HepG2 (cell line): ENCODE results near the gene TFCP2L1. TPM values are rescaled to one million over a fixed set of nuclear protein-coding genes. Genes with fewer than 3 reads are reported as not detected.
A peak's percentile ranks its signal among the peaks of the same experiment; 100 is the strongest.

Experiments
- ATAC-seq: fragments of 200-7000 bp; cut with Tn5 transposase; 3 replicates; pipeline ENCODE4 v1.9.1; 2020; ENCODE audit warnings: mild to moderate bottlenecking, moderate library complexity
- BruUV-seq: library from RNA; stranded (reverse); fragments of 400-500 nt; replicated peaks from 2 replicates; lab custom pipeline; 2021; lab: Mats Ljungman, UMichigan
- CTCF ChIA-PET: fragments of 300-600 bp; formaldehyde crosslinking; extraction: SDS; loops from one replicate; lab custom pipeline; 2021; ENCODE audit warnings: low total read pairs, inconsistent platforms, low intra/inter-chr PET ratio; lab: Yijun Ruan, JAX
- POLR2A ChIA-PET: fragments of 350-600 bp; sonication (Branson Sonifier 250); formaldehyde crosslinking; loops from one replicate; lab custom pipeline; 2020; ENCODE audit warnings: antibody characterized with exemption, inconsistent platforms; lab: Yijun Ruan, JAX
- DNase-seq: peaks from one replicate; pipeline ENCODE4 v3.0.0-alpha.2; 2015; ENCODE audit warnings: low spot score
- FAIRE-seq: peaks from 3 replicates; lab custom pipeline; 2011; peaks lifted over from hg19 to GRCh38; lab: Jason Lieb, UNC
- H2AFZ ChIP-seq: one replicate; pipeline ENCODE4 v1.6.1; 2011; ENCODE audit warnings: low read length, inconsistent platforms
- H3K27ac ChIP-seq: fragments of 300-600 bp; 3 replicates; pipeline ENCODE4 v1.8.0; 2011; ENCODE audit warnings: mixed run types, mild to moderate bottlenecking, mixed read lengths, low read length, inconsistent platforms; ENCODE audit not compliant: insufficient read depth; ENCODE audit errors: extremely low read length
- H3K27me3 ChIP-seq, 2 experiments: fragments of 200-600 bp in 1 of 2; 2 replicates in 1 of 2; 3 replicates in 1 of 2; pipeline versions ENCODE4 v1.6.0 to v1.8.0; 2011; ENCODE audit warnings: low read length in 2 of 2, mild to moderate bottlenecking in 2 of 2, moderate library complexity in 2 of 2, inconsistent platforms in 1 of 2; ENCODE audit not compliant: insufficient read depth in 2 of 2, control insufficient read depth in 1 of 2
- H3K36me3 ChIP-seq, 2 experiments: fragments of 200-600 bp in 1 of 2; replicated peaks in 1 of 2; 2 replicates in 1 of 2; 3 replicates in 1 of 2; pipeline versions ENCODE4 v1.5.1 to v1.8.0; 2011; ENCODE audit warnings: low read length in 2 of 2, inconsistent platforms in 1 of 2; ENCODE audit not compliant: insufficient read depth in 2 of 2, control insufficient read depth in 1 of 2
- H3K4me1 ChIP-seq: 2 replicates; pipeline ENCODE4 v1.5.1; 2012; ENCODE audit warnings: low read length, inconsistent platforms; ENCODE audit not compliant: insufficient read depth
- H3K4me2 ChIP-seq: 2 replicates; pipeline ENCODE4 v1.6.0; 2011; ENCODE audit warnings: low read depth, low read length, inconsistent platforms
- H3K4me3 ChIP-seq, 3 experiments: fragments of 200-600 bp in 1 of 3; sonication (generic), shearing (Covaris generic) in 1 of 3; replicated peaks in 1 of 3; 2 replicates each; pipeline ENCODE4 v1.5.1; 2011 to 2016; ENCODE audit warnings: low read length in 3 of 3, inconsistent platforms in 2 of 3, low read depth in 2 of 3, mild to moderate bottlenecking in 2 of 3, control low read depth in 1 of 3, mixed read lengths in 1 of 3; ENCODE audit not compliant: insufficient read depth in 1 of 3
- H3K79me2 ChIP-seq: one replicate; pipeline ENCODE4 v1.6.1; 2011; ENCODE audit warnings: low read length, inconsistent platforms; ENCODE audit not compliant: insufficient read depth
- H3K9ac ChIP-seq: 2 replicates; pipeline ENCODE4 v1.6.0; 2011; ENCODE audit warnings: mild to moderate bottlenecking, low read depth, low read length, inconsistent platforms; ENCODE audit not compliant: insufficient read depth
- H3K9me3 ChIP-seq: 2 replicates; pipeline ENCODE4 v1.5.1; 2012; ENCODE audit warnings: mild to moderate bottlenecking, low read length
- H4K20me1 ChIP-seq: 2 replicates; pipeline ENCODE4 v1.6.0; 2011; ENCODE audit warnings: inconsistent platforms, mild to moderate bottlenecking, low read length, moderate library complexity; ENCODE audit not compliant: insufficient read depth
- KAT2B ChIP-seq: fragments of 150-350 bp; IDR thresholded peaks from 2 replicates; pipeline ENCODE4 v1.6.1; 2014; ENCODE audit warnings: low read depth, low read length, borderline replicate concordance
- MAFK ChIP-seq, 2 experiments: IDR thresholded peaks in 1 of 2; conservative IDR thresholded peaks in 1 of 2; 2 replicates each; pipeline ENCODE4 v1.6.1; 2011; ENCODE audit warnings: improper control_type of control experiment in 2 of 2, low read length in 2 of 2
- RCOR2 ChIP-seq: IDR thresholded peaks from 2 replicates; pipeline ENCODE4 v1.6.1; 2016; ENCODE audit warnings: missing biosample characterization, missing genetic modification reagents
- ZFAT ChIP-seq: sonication (generic); formaldehyde crosslinking; conservative IDR thresholded peaks from 2 replicates; pipeline ENCODE4 v1.8.1; 2023; ENCODE audit warnings: missing genetic modification reagents, inconsistent platforms
- WGBS: methylation state at CpG from one replicate; pipeline ENCODE4 v1.1.6; 2017; ENCODE audit warnings: low lambda C conversion rate; 5-methylcytosine and 5-hydroxymethylcytosine counted together
- in situ Hi-C: cut with HindIII; loops from 2 replicates; pipeline ENCODE4 v1.10.0; 2017; ENCODE audit warnings: low pct_unique_long_range_greater_than_20kb; ENCODE audit not compliant: extremely low pct_ligation_motif_present
- intact Hi-C: fragments of 100-400 bp; cut with micrococcal nuclease; formaldehyde crosslinking; loops from one replicate; pipeline ENCODE4 v1.10.0; 2022; ENCODE audit not compliant: unreplicated experiment
- polyA plus RNA-seq, 8 experiments: library from polyadenylated mRNA; depleted of rRNA in 3 of 8; stranded (reverse) in 7 of 8; unstranded in 1 of 8; fragments of >200 nt; fragmentation: Illumina TruSeq in 4 of 8; extraction: Trizol in 4 of 8; gene quantifications; 2 replicates each; pipeline versions ENCODE4 v1.2.1 to v1.2.3, GENCODE V29; 2011 to 2016; ENCODE audit warnings: low read depth in 4 of 8, missing spikeins in 1 of 8, mixed read lengths in 1 of 8; ENCODE audit not compliant: insufficient read depth in 1 of 8
- total RNA-seq, 5 experiments: library from RNA; depleted of rRNA; stranded (reverse); fragments of >200 nt; fragmentation: Illumina TruSeq; extraction: Trizol; gene quantifications; 2 replicates each; pipeline ENCODE4 v1.2.3, GENCODE V29; 2016; ENCODE audit warnings: low read depth in 1 of 5
- TF ChIP-seq, protein P1 (sequence below): sonication (generic); formaldehyde crosslinking; IDR thresholded peaks from 2 replicates; pipeline ENCODE4 v1.4.0; 2020; ENCODE audit warnings: missing genetic modification reagents
- TF ChIP-seq, protein P2 (sequence below): sonication (generic); formaldehyde crosslinking; IDR thresholded peaks from 2 replicates; pipeline ENCODE4 v1.8.0; 2022; ENCODE audit warnings: mild to moderate bottlenecking, missing genetic modification reagents, moderate library complexity
- TF ChIP-seq, protein P3 (sequence below): sonication (generic); formaldehyde crosslinking; IDR thresholded peaks from 2 replicates; pipeline ENCODE4 v1.9.0; 2021; ENCODE audit warnings: missing genetic modification reagents, mild to moderate bottlenecking, borderline replicate concordance

The TFCP2L1 gene
- total and polyA plus RNA-seq, 2 of the 13 experiments (the other 11 are each of a cell fraction or from before 2014, with no cell fraction given) = under 0.01 TPM; not detected in 1

DNA sequence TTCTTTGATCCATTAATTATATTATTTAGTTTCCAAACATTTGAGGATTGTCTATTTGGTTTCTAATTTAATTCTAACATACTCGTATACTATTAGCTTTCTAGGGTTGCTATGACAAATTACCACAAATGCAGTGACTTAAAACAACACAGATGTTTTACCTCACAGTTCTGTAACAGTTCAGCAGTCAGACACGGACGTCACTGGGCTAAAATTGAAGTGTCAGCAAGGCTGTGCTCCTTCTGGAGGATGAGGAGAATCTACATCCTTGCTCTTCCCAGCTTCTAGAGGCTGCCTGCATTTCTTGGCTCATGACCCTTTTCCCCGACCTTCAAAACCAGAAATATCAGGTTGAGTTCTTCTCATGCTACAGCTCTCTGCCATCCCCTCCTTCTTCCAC lies 117.6 kb downstream of the TFCP2L1 start:
- intact Hi-C loops (no loop called here), in situ Hi-C loops (no loop called here)
- ATAC-seq = no peak
- no TSS peak for BruUV-seq
- Histone ChIP-seq H4K20me1 (no peaks in the 10 kb centered on the region), H3K4me1 (no peaks in the 10 kb centered on the region), H3K27ac (no peak overlapping the region)
- no peak for DNase-seq
- POLR2A ChIA-PET = no interaction called here
- TF ChIP-seq, protein P1, sequence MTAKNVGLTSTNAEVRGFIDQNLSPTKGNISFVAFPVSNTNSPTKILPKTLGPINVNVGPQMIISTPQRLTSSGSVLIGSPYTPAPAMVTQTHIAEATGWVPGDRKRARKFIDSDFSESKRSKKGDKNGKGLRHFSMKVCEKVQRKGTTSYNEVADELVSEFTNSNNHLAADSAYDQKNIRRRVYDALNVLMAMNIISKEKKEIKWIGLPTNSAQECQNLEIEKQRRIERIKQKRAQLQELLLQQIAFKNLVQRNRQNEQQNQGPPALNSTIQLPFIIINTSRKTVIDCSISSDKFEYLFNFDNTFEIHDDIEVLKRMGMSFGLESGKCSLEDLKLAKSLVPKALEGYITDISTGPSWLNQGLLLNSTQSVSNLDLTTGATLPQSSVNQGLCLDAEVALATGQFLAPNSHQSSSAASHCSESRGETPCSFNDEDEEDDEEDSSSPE (CRISPR knock-in tag) = no peak
- TF ChIP-seq RCOR2 (CRISPR knock-in tag) (no peak), ZFAT (no peak), KAT2B (no peak), MAFK (conservative IDR thresholded peaks at IDR 0.05 in 1 of 2, IDR thresholded peaks at IDR 0.05 in 1 of 2; ENCODE audit: low read length in 2 of 2) (0 out of 4 replicates have a peak, but pooled peaks of 1 of the 2 experiments have one; percentile 9)
- TF ChIP-seq, protein P2, sequence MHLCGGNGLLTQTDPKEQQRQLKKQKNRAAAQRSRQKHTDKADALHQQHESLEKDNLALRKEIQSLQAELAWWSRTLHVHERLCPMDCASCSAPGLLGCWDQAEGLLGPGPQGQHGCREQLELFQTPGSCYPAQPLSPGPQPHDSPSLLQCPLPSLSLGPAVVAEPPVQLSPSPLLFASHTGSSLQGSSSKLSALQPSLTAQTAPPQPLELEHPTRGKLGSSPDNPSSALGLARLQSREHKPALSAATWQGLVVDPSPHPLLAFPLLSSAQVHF (CRISPR knock-in tag) = no peak
- TF ChIP-seq, protein P3, sequence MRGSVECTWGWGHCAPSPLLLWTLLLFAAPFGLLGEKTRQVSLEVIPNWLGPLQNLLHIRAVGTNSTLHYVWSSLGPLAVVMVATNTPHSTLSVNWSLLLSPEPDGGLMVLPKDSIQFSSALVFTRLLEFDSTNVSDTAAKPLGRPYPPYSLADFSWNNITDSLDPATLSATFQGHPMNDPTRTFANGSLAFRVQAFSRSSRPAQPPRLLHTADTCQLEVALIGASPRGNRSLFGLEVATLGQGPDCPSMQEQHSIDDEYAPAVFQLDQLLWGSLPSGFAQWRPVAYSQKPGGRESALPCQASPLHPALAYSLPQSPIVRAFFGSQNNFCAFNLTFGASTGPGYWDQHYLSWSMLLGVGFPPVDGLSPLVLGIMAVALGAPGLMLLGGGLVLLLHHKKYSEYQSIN (CRISPR knock-in tag) = no peak
- TF ChIP-seq, all 625 proteins: peak for 1
- CTCF ChIA-PET = no interaction called here
- no peak overlapping the region for H3K9ac ChIP-seq
- no peak overlapping the region for H3K4me3 ChIP-seq
- FAIRE-seq = no peak
- peaks cover 0 to 9% of the 10 kb centered on the region in 2 experiments; a peak in 2 of 5 replicates for H3K27me3 ChIP-seq
- H3K9me3 ChIP-seq = peaks cover 7% of the 10 kb centered on the region; the same call in 1 of the 2 replicates
- H3K4me2 ChIP-seq = no peak overlapping the region
- H3K36me3 ChIP-seq = no peaks in the 10 kb centered on the region
- WGBS = 5% methylated on average over 4 of the region's 4 CpGs
- no peak overlapping the region for H2AFZ ChIP-seq
- no peaks in the 10 kb centered on the region for H3K79me2 ChIP-seq

Other genes starting within 250 kb of the TFCP2L1 start
- gene RNU4ATAC, start 245.7 kb upstream of the TFCP2L1 start, total RNA-seq (2016; rRNA removed; fragmentation: Illumina TruSeq; extraction: Trizol) = 71.4 TPM in 1 of 2 replicates, not detected in the other
- not detected in 2 replicates for gene RNU4ATAC, start 245.7 kb upstream of the TFCP2L1 start, polyA plus RNA-seq (2011; rRNA removed)